Fibroblast of the aortic adventitia (primary cell): ENCODE data around the gene LTB. TPM values are rescaled to one million over a fixed set of nuclear protein-coding genes. Genes with fewer than 3 reads are reported as not detected.

Experiments used
- DNase-seq: peaks from one replicate; pipeline ENCODE4 v3.0.0-alpha.2; 2010; ENCODE audit warnings: low read depth
- H3K4me3 ChIP-seq: 2 replicates; pipeline ENCODE4 v1.5.1; 2011; ENCODE audit warnings: low read depth, mild to moderate bottlenecking, control low read depth, low read length, moderate library complexity
- total RNA-seq: library from RNA; depleted of rRNA; stranded (reverse); fragments of >200 nt; gene quantifications from 2 replicates; pipeline ENCODE4 v1.2.3, GENCODE V29; 2012; ENCODE audit warnings: low replicate concordance
- TF ChIP-seq, protein P1 (sequence below): IDR thresholded peaks from 2 replicates; pipeline ENCODE4 v1.5.1; 2011; ENCODE audit warnings: mild to moderate bottlenecking, low read length, control low read depth, inconsistent platforms; ENCODE audit not compliant: insufficient read depth

Gene LTB
- total RNA-seq, 1 donor, result not detected

GRCh38 chr6:31541658-31542521 lies 40.3 kb downstream of the LTB start, which contains the start of gene DDX39B:
Gene DDX39B, minus strand, starts transcription at chr6:31542003. Its CDS starts 1,471 bp downstream, at chr6:31540532.
- peak; percentile 98 for DNase-seq
- TF ChIP-seq, protein P1, sequence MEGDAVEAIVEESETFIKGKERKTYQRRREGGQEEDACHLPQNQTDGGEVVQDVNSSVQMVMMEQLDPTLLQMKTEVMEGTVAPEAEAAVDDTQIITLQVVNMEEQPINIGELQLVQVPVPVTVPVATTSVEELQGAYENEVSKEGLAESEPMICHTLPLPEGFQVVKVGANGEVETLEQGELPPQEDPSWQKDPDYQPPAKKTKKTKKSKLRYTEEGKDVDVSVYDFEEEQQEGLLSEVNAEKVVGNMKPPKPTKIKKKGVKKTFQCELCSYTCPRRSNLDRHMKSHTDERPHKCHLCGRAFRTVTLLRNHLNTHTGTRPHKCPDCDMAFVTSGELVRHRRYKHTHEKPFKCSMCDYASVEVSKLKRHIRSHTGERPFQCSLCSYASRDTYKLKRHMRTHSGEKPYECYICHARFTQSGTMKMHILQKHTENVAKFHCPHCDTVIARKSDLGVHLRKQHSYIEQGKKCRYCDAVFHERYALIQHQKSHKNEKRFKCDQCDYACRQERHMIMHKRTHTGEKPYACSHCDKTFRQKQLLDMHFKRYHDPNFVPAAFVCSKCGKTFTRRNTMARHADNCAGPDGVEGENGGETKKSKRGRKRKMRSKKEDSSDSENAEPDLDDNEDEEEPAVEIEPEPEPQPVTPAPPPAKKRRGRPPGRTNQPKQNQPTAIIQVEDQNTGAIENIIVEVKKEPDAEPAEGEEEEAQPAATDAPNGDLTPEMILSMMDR, result no peak
- peak within 1 kb of the TSS; percentile 95 for H3K4me3 ChIP-seq

- DNase-seq, result peak; percentile 58
- peak overlapping the region; percentile 95 for H3K4me3 ChIP-seq
- TF ChIP-seq, protein P1, result no peak
Measured at GRCh38 chr6:31541059-31541657, 41.1 kb downstream of the LTB start.

DNA sequence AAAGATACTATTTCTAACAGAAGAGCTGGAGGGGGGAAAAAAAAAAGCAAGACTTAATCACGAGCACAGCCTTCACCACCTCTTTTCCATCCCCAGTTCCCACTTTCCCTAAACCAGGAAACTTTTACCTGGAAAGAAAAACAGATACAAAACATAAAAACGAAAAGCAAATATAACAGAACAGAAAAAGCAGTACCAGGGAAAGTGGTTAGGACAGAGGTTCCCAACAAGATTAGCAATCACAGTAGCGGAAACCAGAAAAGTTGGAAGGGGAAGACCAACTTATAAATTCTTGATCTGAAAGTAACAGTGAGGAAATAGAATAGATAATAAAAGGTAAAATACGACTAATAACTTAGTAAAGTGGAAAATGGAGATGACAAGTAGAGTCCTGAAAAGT lies 41.6 kb downstream of the LTB start:
- TF ChIP-seq, protein P1, result no peak
- no peak for DNase-seq

DNA sequence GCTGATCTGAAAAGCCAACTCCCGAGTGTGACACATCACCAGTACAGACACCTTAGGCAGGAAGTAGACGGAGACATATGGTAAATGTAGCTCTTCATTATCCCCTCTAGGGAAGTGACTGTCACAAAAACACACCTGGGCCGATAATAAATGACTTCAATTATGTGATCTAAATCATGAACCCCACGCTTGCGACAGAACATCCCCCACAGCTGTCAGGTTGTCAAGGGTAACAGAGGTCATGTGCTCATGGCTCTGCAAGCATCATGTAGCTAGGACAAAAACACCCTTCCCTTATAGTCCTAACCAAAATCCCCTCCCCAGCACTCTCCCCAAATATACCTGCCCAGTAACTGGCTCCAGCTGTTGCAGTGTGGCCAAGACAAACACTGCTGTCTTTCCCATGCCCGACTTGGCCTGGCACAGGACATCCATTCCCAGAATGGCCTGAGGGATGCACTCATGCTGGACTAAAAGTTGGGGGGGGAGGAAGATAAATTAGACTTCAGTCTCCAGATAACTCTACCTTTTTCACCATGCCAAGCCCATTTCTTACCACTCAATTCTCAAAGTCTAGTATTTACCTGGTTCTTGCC lies 43.3 kb downstream of the LTB start:
- TF ChIP-seq, protein P1, result no peak
- peak overlapping the region; percentile 95 for H3K4me3 ChIP-seq
- no peak for DNase-seq

More for the DNA sequence above, 41.6 kb downstream of the LTB start:
- peak overlapping the region; percentile 95 for H3K4me3 ChIP-seq

- DNase-seq, result no peak
- no peak overlapping the region for H3K4me3 ChIP-seq
- TF ChIP-seq, protein P1, result no peak
Measured at GRCh38 chr6:31535538-31536324, 46.5 kb downstream of the LTB start.

- no peak overlapping the region for H3K4me3 ChIP-seq
- TF ChIP-seq, protein P1, result no peak
- no peak for DNase-seq
Measured at GRCh38 chr6:31534521-31535040, 47.6 kb downstream of the LTB start.
